HepG2 (cell line): ENCODE measurements around the gene LCN12.

ENCODE experiments used
- BRF2 ChIP-seq: sonication (generic); formaldehyde crosslinking; IDR thresholded peaks from 2 replicates; pipeline ENCODE4 v1.8.1; 2022; ENCODE audit warnings: mild to moderate bottlenecking, missing genetic modification reagents
- CEBPZ ChIP-seq: IDR thresholded peaks from 2 replicates; pipeline ENCODE4 v1.6.1; 2012; ENCODE audit warnings: low read length, improper control_type of control experiment
- POLR2A ChIP-seq, 2 experiments: IDR thresholded peaks; 2 replicates each; pipeline ENCODE4 v1.6.1; 2011; ENCODE audit warnings: low read depth in 2 of 2, low read length in 2 of 2, mild to moderate bottlenecking in 1 of 2, moderate library complexity in 1 of 2; ENCODE audit not compliant: insufficient read depth in 1 of 2
- PRPF4 ChIP-seq: fragments of 200-400 bp; formaldehyde crosslinking; IDR thresholded peaks from 2 replicates; pipeline ENCODE4 v1.6.1; 2016; ENCODE audit warnings: low read length, low read depth; ENCODE audit not compliant: poor library complexity, severe bottlenecking
- PTBP1 ChIP-seq: fragments of 200-400 bp; formaldehyde crosslinking; IDR thresholded peaks from 2 replicates; pipeline ENCODE4 v1.6.1; 2018; ENCODE audit warnings: low read length, low read depth; ENCODE audit not compliant: poor library complexity, severe bottlenecking
- RBM39 ChIP-seq: fragments of 200-400 bp; formaldehyde crosslinking; IDR thresholded peaks from one replicate; pipeline ENCODE4 v1.6.1; 2018; ENCODE audit warnings: antibody characterized with exemption, mild to moderate bottlenecking, low read depth, low read length; ENCODE audit not compliant: poor library complexity, severe bottlenecking
- TBP ChIP-seq: sonication (generic); formaldehyde crosslinking; IDR thresholded peaks from 2 replicates; pipeline ENCODE4 v1.5.0; 2020; ENCODE audit warnings: missing genetic modification reagents
- ZNF280D ChIP-seq: sonication (generic); formaldehyde crosslinking; IDR thresholded peaks from 2 replicates; pipeline ENCODE4 v1.5.1; 2020; ENCODE audit warnings: mild to moderate bottlenecking, missing genetic modification reagents
- ZNF431 ChIP-seq: sonication (generic); formaldehyde crosslinking; IDR thresholded peaks from 2 replicates; pipeline ENCODE4 v1.9.0; 2022; ENCODE audit warnings: missing genetic modification reagents, low read depth, mild to moderate bottlenecking, borderline replicate concordance
- ZNF580 ChIP-seq: IDR thresholded peaks from 2 replicates; pipeline ENCODE4 v1.6.1; 2016; ENCODE audit warnings: low read depth, borderline replicate concordance
- ZSCAN22 ChIP-seq: sonication (generic); formaldehyde crosslinking; IDR thresholded peaks from 2 replicates; pipeline ENCODE4 v1.4.0; 2020; ENCODE audit warnings: mild to moderate bottlenecking, missing genetic modification reagents
- TF ChIP-seq, protein P1 (sequence below): sonication (generic); formaldehyde crosslinking; IDR thresholded peaks from 2 replicates; pipeline ENCODE4 v1.5.0; 2020; ENCODE audit warnings: mild to moderate bottlenecking, missing genetic modification reagents, moderate library complexity
- TF ChIP-seq, protein P2 (sequence below): sonication (generic); formaldehyde crosslinking; IDR thresholded peaks from 2 replicates; pipeline ENCODE4 v1.4.0; 2020; ENCODE audit warnings: mild to moderate bottlenecking, missing genetic modification reagents, borderline replicate concordance

GRCh38 chr9:136962701-136963248 is 10.7 kb downstream of the LCN12 start:
- TF ChIP-seq ZSCAN22 (CRISPR knock-in tag), result no peak
- no peak for TF ChIP-seq ZNF280D
- TF ChIP-seq, protein P1, sequence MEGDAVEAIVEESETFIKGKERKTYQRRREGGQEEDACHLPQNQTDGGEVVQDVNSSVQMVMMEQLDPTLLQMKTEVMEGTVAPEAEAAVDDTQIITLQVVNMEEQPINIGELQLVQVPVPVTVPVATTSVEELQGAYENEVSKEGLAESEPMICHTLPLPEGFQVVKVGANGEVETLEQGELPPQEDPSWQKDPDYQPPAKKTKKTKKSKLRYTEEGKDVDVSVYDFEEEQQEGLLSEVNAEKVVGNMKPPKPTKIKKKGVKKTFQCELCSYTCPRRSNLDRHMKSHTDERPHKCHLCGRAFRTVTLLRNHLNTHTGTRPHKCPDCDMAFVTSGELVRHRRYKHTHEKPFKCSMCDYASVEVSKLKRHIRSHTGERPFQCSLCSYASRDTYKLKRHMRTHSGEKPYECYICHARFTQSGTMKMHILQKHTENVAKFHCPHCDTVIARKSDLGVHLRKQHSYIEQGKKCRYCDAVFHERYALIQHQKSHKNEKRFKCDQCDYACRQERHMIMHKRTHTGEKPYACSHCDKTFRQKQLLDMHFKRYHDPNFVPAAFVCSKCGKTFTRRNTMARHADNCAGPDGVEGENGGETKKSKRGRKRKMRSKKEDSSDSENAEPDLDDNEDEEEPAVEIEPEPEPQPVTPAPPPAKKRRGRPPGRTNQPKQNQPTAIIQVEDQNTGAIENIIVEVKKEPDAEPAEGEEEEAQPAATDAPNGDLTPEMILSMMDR (CRISPR knock-in tag), result no peak
- TF ChIP-seq TBP, result no peak
- TF ChIP-seq ZNF580 (CRISPR knock-in tag), result no peak
- no peak for TF ChIP-seq RBM39
- TF ChIP-seq PRPF4, result no peak
- TF ChIP-seq CEBPZ, result no peak
- TF ChIP-seq POLR2A (IDR thresholded peaks at IDR 0.05; ENCODE audit: insufficient read depth in 1 of 2, low read depth in 2 of 2, low read length in 2 of 2), result no peak
- no peak for TF ChIP-seq BRF2 (CRISPR knock-in tag)
- TF ChIP-seq PTBP1, result no peak
- no peak for TF ChIP-seq ZNF431 (CRISPR knock-in tag)
- TF ChIP-seq, protein P2, sequence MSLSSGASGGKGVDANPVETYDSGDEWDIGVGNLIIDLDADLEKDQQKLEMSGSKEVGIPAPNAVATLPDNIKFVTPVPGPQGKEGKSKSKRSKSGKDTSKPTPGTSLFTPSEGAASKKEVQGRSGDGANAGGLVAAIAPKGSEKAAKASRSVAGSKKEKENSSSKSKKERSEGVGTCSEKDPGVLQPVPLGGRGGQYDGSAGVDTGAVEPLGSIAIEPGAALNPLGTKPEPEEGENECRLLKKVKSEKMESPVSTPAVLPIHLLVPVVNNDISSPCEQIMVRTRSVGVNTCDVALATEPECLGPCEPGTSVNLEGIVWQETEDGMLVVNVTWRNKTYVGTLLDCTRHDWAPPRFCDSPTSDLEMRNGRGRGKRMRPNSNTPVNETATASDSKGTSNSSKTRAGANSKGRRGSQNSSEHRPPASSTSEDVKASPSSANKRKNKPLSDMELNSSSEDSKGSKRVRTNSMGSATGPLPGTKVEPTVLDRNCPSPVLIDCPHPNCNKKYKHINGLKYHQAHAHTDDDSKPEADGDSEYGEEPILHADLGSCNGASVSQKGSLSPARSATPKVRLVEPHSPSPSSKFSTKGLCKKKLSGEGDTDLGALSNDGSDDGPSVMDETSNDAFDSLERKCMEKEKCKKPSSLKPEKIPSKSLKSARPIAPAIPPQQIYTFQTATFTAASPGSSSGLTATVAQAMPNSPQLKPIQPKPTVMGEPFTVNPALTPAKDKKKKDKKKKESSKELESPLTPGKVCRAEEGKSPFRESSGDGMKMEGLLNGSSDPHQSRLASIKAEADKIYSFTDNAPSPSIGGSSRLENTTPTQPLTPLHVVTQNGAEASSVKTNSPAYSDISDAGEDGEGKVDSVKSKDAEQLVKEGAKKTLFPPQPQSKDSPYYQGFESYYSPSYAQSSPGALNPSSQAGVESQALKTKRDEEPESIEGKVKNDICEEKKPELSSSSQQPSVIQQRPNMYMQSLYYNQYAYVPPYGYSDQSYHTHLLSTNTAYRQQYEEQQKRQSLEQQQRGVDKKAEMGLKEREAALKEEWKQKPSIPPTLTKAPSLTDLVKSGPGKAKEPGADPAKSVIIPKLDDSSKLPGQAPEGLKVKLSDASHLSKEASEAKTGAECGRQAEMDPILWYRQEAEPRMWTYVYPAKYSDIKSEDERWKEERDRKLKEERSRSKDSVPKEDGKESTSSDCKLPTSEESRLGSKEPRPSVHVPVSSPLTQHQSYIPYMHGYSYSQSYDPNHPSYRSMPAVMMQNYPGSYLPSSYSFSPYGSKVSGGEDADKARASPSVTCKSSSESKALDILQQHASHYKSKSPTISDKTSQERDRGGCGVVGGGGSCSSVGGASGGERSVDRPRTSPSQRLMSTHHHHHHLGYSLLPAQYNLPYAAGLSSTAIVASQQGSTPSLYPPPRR (CRISPR knock-in tag), result no peak
